ENCODE data around the gene CD53. TPM values are rescaled to one million over a fixed set of nuclear protein-coding genes. Genes with fewer than 3 reads are reported as not detected.

The CD53 gene
- total and polyA plus RNA-seq, 9 of the 15 experiments (the other 6 are each of a cell fraction or from before 2014, with no cell fraction given), result 63.5 to 220 (median 131) TPM

- TF ChIP-seq CTCF (IDR thresholded peaks at IDR 0.05 in 2 of 3, conservative IDR thresholded peaks at IDR 0.05 in 1 of 3; ENCODE audit: insufficient read depth in 2 of 3, low read depth in 1 of 3, low read length in 3 of 3), result no peak
- peak; percentile 66 for TF ChIP-seq MAFG (tag; conservative IDR thresholded peaks at IDR 0.05)
- peak; percentile 99 for TF ChIP-seq JUND (IDR thresholded peaks at IDR 0.05; ENCODE audit: borderline replicate concordance, low read depth, low read length)
- TF ChIP-seq JUND (tag; IDR thresholded peaks at IDR 0.05; ENCODE audit: borderline replicate concordance, low read depth, low read length), result peak; percentile 98
- no peak for TF ChIP-seq GMEB1 (CRISPR knock-in tag; IDR thresholded peaks at IDR 0.05)
- TF ChIP-seq NR2C1 (IDR thresholded peaks at IDR 0.05), result no peak
- peak; percentile 58; the same call in 1 of the 2 replicates for TF ChIP-seq NR2C1 (tag; IDR thresholded peaks at IDR 0.05)
- TF ChIP-seq CEBPG (CRISPR knock-in tag; IDR thresholded peaks at IDR 0.05), result peak; percentile 50; the same call in 1 of the 2 replicates
- no peak for TF ChIP-seq CEBPG (tag; conservative IDR thresholded peaks at IDR 0.05 in 1 of 2, IDR thresholded peaks at IDR 0.05 in 1 of 2)
- no peak for TF ChIP-seq FOXJ2 (tag; IDR thresholded peaks at IDR 0.05)
- no peak; the same call in 1 of the 2 replicates for TF ChIP-seq RBFOX2 (IDR thresholded peaks at IDR 0.05; ENCODE audit: low read depth, low read length)
- no peak for TF ChIP-seq NELFE (IDR thresholded peaks at IDR 0.05; ENCODE audit: insufficient read depth, insufficient read length)
- no peak for TF ChIP-seq ZBTB33 (CRISPR knock-in tag; IDR thresholded peaks at IDR 0.05)
- TF ChIP-seq RB1 (IDR thresholded peaks at IDR 0.05; ENCODE audit: low read depth), result no peak
- TF ChIP-seq FOXJ3 (CRISPR knock-in tag; IDR thresholded peaks at IDR 0.05), result no peak
- TF ChIP-seq ZKSCAN1 (IDR thresholded peaks at IDR 0.05; ENCODE audit: low read depth, low read length), result no peak
- no peak for TF ChIP-seq CEBPB (tag; IDR thresholded peaks at IDR 0.05)
- TF ChIP-seq GTF2E2 (tag; IDR thresholded peaks at IDR 0.05), result peak; percentile 91
- peak in 1 of 2 experiments; percentile 84; a peak in 1 of 3 replicates for TF ChIP-seq CBX3 (IDR thresholded peaks at IDR 0.05; ENCODE audit: borderline replicate concordance in 1 of 2, low read length in 2 of 2)
- TF ChIP-seq ELK3 (CRISPR knock-in tag; IDR thresholded peaks at IDR 0.05), result no peak
- TF ChIP-seq BRCA1 (IDR thresholded peaks at IDR 0.05), result no peak
- TF ChIP-seq BRCA1 (CRISPR knock-in tag; IDR thresholded peaks at IDR 0.05), result no peak
These were observed 7.0 kb downstream of the CD53 start (continued) for GRCh38 chr1:110879758-110880606.

All from K562 (cell line).